Omental fat pad (tissue), 4 donors: Measurements from ENCODE around the gene SLC35E1. TPM values are rescaled to one million over a fixed set of nuclear protein-coding genes. Genes with fewer than 3 reads are reported as not detected.

Experiments
- ATAC-seq: fragments of 150-250 bp; one replicate; pipeline ENCODE4 v1.9.1; 2016; ENCODE audit warnings: mild to moderate bottlenecking, moderate library complexity; ENCODE audit not compliant: low FRiP score
- DNase-seq: peaks from one replicate; pipeline ENCODE4 v3.0.0-alpha.2; 2019; ENCODE audit warnings: low spot score
- CTCF ChIP-seq, 3 donors: fragments of 450-650 bp; IDR thresholded peaks; one replicate each; pipeline ENCODE4 v1.5.1; 2016 to 2017; ENCODE audit warnings: antibody characterized with exemption in 3 of 3, mild to moderate bottlenecking in 3 of 3, moderate library complexity in 2 of 3
- total RNA-seq, 4 donors: library from RNA; depleted of rRNA; stranded (reverse); fragments of >200 nt; gene quantifications; one replicate each; pipeline ENCODE4 v1.1.0, GENCODE V29; 2016

SLC35E1 gene
- total RNA-seq, 4 donors from 2014 or later, result 22.9 to 46.3 (median 36.1) TPM

GRCh38 chr19:16522559-16523377, 49.4 kb downstream of the SLC35E1 start:
- no peak for TF ChIP-seq CTCF (IDR thresholded peaks at IDR 0.05)
- ATAC-seq, result no peak
- no peak for DNase-seq

- DNase-seq, result no peak
- ATAC-seq, result no peak
- TF ChIP-seq CTCF (IDR thresholded peaks at IDR 0.05), result no peak
These were observed 50.4 kb downstream of the SLC35E1 start for GRCh38 chr19:16521715-16522289.

- no peak for TF ChIP-seq CTCF (IDR thresholded peaks at IDR 0.05)
- no peak for ATAC-seq
These were observed 51.1 kb downstream of the SLC35E1 start for GRCh38 chr19:16520986-16521624.

GRCh38 chr19:16520074-16520973, 51.9 kb downstream of the SLC35E1 start:
- TF ChIP-seq CTCF (IDR thresholded peaks at IDR 0.05), result no peak
- no peak for DNase-seq
- ATAC-seq, result no peak

More at GRCh38 chr19:16520986-16521624, 51.1 kb downstream of the SLC35E1 start:
- no peak for DNase-seq

- TF ChIP-seq CTCF (IDR thresholded peaks at IDR 0.05), result no peak
- no peak for ATAC-seq
- no peak for DNase-seq
These were observed 53.0 kb downstream of the SLC35E1 start for GRCh38 chr19:16519230-16519687.

- no peak for DNase-seq
- TF ChIP-seq CTCF (IDR thresholded peaks at IDR 0.05), result no peak
- no peak for ATAC-seq
These were observed 53.6 kb downstream of the SLC35E1 start for GRCh38 chr19:16518483-16519229.
